GM18508 (cell line): ENCODE results near the gene DYNC1LI2.

Experiments used
- ATAC-seq: cut with Tn5 transposase; IDR thresholded peaks from one replicate; pipeline ENCODE4 v1.9.1; 2021; ENCODE audit warnings: moderate number of reproducible peaks; ENCODE audit not compliant: insufficient read depth, unreplicated experiment

Gene DYNC1LI2

GRCh38 chr16:66741169-66741900 is 10.1 kb downstream of the DYNC1LI2 start:
- ATAC-seq, result no peak

- no peak for ATAC-seq
Observed at GRCh38 chr16:66740533-66740932, 10.9 kb downstream of the DYNC1LI2 start.

- no peak for ATAC-seq
Observed at GRCh38 chr16:66740010-66740409, 11.4 kb downstream of the DYNC1LI2 start.

GRCh38 chr16:66735891-66736290 is 15.5 kb downstream of the DYNC1LI2 start:
- ATAC-seq, result no peak

GRCh38 chr16:66731101-66731500 is 20.3 kb downstream of the DYNC1LI2 start:
- no peak for ATAC-seq

GRCh38 chr16:66728804-66729203 is 22.6 kb downstream of the DYNC1LI2 start:
- ATAC-seq, result no peak

- no peak for ATAC-seq
Observed at GRCh38 chr16:66728117-66728787, 23.2 kb downstream of the DYNC1LI2 start.

- ATAC-seq, result no peak
Observed at GRCh38 chr16:66720766-66721165, 30.6 kb downstream of the DYNC1LI2 start.

GRCh38 chr16:66719246-66719645 is 32.2 kb downstream of the DYNC1LI2 start:
- ATAC-seq, result no peak

- no peak for ATAC-seq
Observed at GRCh38 chr16:66717776-66718175, 33.6 kb downstream of the DYNC1LI2 start.

- ATAC-seq, result no peak
Observed at GRCh38 chr16:66717112-66717675, 34.2 kb downstream of the DYNC1LI2 start.

GRCh38 chr16:66714654-66715307 is 36.6 kb downstream of the DYNC1LI2 start:
- no peak for ATAC-seq

GRCh38 chr16:66714062-66714461 is 37.3 kb downstream of the DYNC1LI2 start:
- ATAC-seq, result no peak

- ATAC-seq, result no peak
Observed at GRCh38 chr16:66713076-66713475, 38.3 kb downstream of the DYNC1LI2 start.

GRCh38 chr16:66712512-66712911 is 38.9 kb downstream of the DYNC1LI2 start:
- no peak for ATAC-seq

- ATAC-seq, result no peak
Observed at GRCh38 chr16:66711581-66711980, 39.8 kb downstream of the DYNC1LI2 start.

GRCh38 chr16:66706506-66706880 is 44.9 kb downstream of the DYNC1LI2 start:
- no peak for ATAC-seq

GRCh38 chr16:66705790-66706505 is 45.5 kb downstream of the DYNC1LI2 start:
- no peak for ATAC-seq

GRCh38 chr16:66703406-66704215 is 47.8 kb downstream of the DYNC1LI2 start:
- ATAC-seq, result no peak

- ATAC-seq, result no peak
Observed at GRCh38 chr16:66701516-66701915, 49.9 kb downstream of the DYNC1LI2 start.
